Prostate gland (tissue), 2 donors: ENCODE data around the gene SLC8A3. TPM values are rescaled to one million over a fixed set of nuclear protein-coding genes. Genes with fewer than 3 reads are reported as not detected.

Experiments
- DNase-seq: peaks from one replicate; pipeline ENCODE4 v3.0.0-alpha.2; 2019; ENCODE audit warnings: low spot score
- H3K27ac ChIP-seq, 2 donors: fragments of 200-600 bp; sonication (generic); 2 replicates each; pipeline ENCODE4 v1.5.1; 2017 to 2019
- H3K27me3 ChIP-seq: fragments of 200-600 bp; sonication (generic); replicated peaks from 2 replicates; pipeline ENCODE4 v1.5.1; 2019; ENCODE audit not compliant: insufficient read depth
- H3K36me3 ChIP-seq, 2 donors: fragments of 200-600 bp; sonication (generic); 1 replicate in 1 of 2; 2 replicates in 1 of 2; pipeline versions ENCODE4 v1.5.1 to v1.8.1; 2017 to 2019
- H3K4me1 ChIP-seq: fragments of 200-600 bp; sonication (generic); replicated peaks from 2 replicates; pipeline ENCODE4 v1.5.1; 2019
- H3K4me3 ChIP-seq, 2 donors: fragments of 200-600 bp; sonication (generic); 2 replicates each; pipeline ENCODE4 v1.5.1; 2017 to 2019
- H3K9me3 ChIP-seq: fragments of 200-600 bp; sonication (generic); 2 replicates; pipeline ENCODE4 v1.5.1; 2017
- CTCF ChIP-seq, 4 experiments: fragments of 200-600 bp in 2 of 4; fragments of 450-650 bp in 2 of 4; sonication (generic) in 2 of 4; IDR thresholded peaks; 1 replicate in 3 of 4; 2 replicates in 1 of 4; pipeline ENCODE4 v1.5.1; 2016 to 2019; ENCODE audit warnings: antibody characterized with exemption in 4 of 4, mild to moderate bottlenecking in 2 of 4, moderate library complexity in 2 of 4
- POLR2A ChIP-seq: fragments of 450-650 bp; IDR thresholded peaks from one replicate; pipeline ENCODE4 v1.6.1; 2016; ENCODE audit warnings: antibody characterized with exemption, mild to moderate bottlenecking
- POLR2AphosphoS5 ChIP-seq: sonication (generic); formaldehyde crosslinking; IDR thresholded peaks from one replicate; pipeline ENCODE4 v1.6.1; 2017; ENCODE audit warnings: antibody characterized with exemption
- WGBS: methylation state at CpG from one replicate; pipeline ENCODE4 v1.1.5; 2018; 5-methylcytosine and 5-hydroxymethylcytosine counted together
- intact Hi-C: fragments of 100-400 bp; cut with DNase I; formaldehyde crosslinking; loops from one replicate; pipeline ENCODE4 v1.14.2; 2022
- total RNA-seq, 2 donors: library from RNA; depleted of rRNA; stranded (reverse); fragments of >200 nt; gene quantifications; one replicate each; pipeline ENCODE4 v1.1.0, GENCODE V29; 2016

SLC8A3 gene
- total RNA-seq, 2 donors from 2014 or later = 0.62 to 0.77 TPM

GRCh38 chr14:70073924-70074566 lies 114.7 kb downstream of the SLC8A3 start:
- H3K4me3 ChIP-seq = no peak overlapping the region
- no peaks in the 10 kb centered on the region for H3K9me3 ChIP-seq
- 46% methylated on average over 3 of the region's 3 CpGs for WGBS
- DNase-seq = peak; percentile 58
- H3K36me3 ChIP-seq = no peaks in the 10 kb centered on the region
- H3K4me1 ChIP-seq = no peaks in the 10 kb centered on the region
- TF ChIP-seq POLR2A (no peak), CTCF (IDR thresholded peaks at IDR 0.05) (peak; percentile 63 to 88 (median 72)), POLR2AphosphoS5 (no peak)
- intact Hi-C loops = no loop called here
- H3K27ac ChIP-seq = no peak overlapping the region
- no peaks in the 10 kb centered on the region for H3K27me3 ChIP-seq

GRCh38 chr14:70069186-70069585 lies 119.6 kb downstream of the SLC8A3 start:
- Histone ChIP-seq H3K27ac (no peak overlapping the region), H3K4me1 (no peaks in the 10 kb centered on the region), H3K4me3 (no peak overlapping the region), H3K27me3 (no peaks in the 10 kb centered on the region), H3K9me3 (no peaks in the 10 kb centered on the region), H3K36me3 (no peaks in the 10 kb centered on the region)
- DNase-seq = no peak
- intact Hi-C loops = no loop called here
- WGBS = 78% methylated on average over 5 of the region's 5 CpGs
- TF ChIP-seq POLR2A (no peak), POLR2AphosphoS5 (no peak), CTCF (IDR thresholded peaks at IDR 0.05) (no peak)

GRCh38 chr14:70067810-70068209 lies 120.9 kb downstream of the SLC8A3 start:
- H3K4me1 ChIP-seq = no peaks in the 10 kb centered on the region
- 59% methylated on average over 5 of the region's 5 CpGs for WGBS
- no peaks in the 10 kb centered on the region for H3K27me3 ChIP-seq

GRCh38 chr14:70064136-70064865 lies 124.5 kb downstream of the SLC8A3 start:
- WGBS = 60% methylated on average over 11 of the region's 11 CpGs
- Histone ChIP-seq H3K9me3 (no peaks in the 10 kb centered on the region), H3K27ac (no peak overlapping the region), H3K4me3 (no peak overlapping the region), H3K27me3 (no peaks in the 10 kb centered on the region), H3K36me3 (no peaks in the 10 kb centered on the region), H3K4me1 (no peaks in the 10 kb centered on the region)
- no peak for DNase-seq
- no peak for TF ChIP-seq CTCF (IDR thresholded peaks at IDR 0.05)
- TF ChIP-seq POLR2A = no peak
- TF ChIP-seq POLR2AphosphoS5 = no peak
- intact Hi-C loops = no loop called here

More at GRCh38 chr14:70067810-70068209, 120.9 kb downstream of the SLC8A3 start:
- H3K27ac ChIP-seq = no peak overlapping the region
- no peak overlapping the region for H3K4me3 ChIP-seq
- intact Hi-C loops = no loop called here
- DNase-seq = peak; percentile 33
- H3K36me3 ChIP-seq = no peaks in the 10 kb centered on the region
- TF ChIP-seq POLR2A (no peak), CTCF (IDR thresholded peaks at IDR 0.05) (no peak), POLR2AphosphoS5 (peak; percentile 40)
- no peaks in the 10 kb centered on the region for H3K9me3 ChIP-seq

- 56% methylated on average over 2 of the region's 2 CpGs for WGBS
- no peaks in the 10 kb centered on the region for H3K36me3 ChIP-seq
- H3K27ac ChIP-seq = no peak overlapping the region
- TF ChIP-seq POLR2A (no peak), POLR2AphosphoS5 (no peak), CTCF (IDR thresholded peaks at IDR 0.05) (no peak)
- no peaks in the 10 kb centered on the region for H3K9me3 ChIP-seq
- no peaks in the 10 kb centered on the region for H3K4me1 ChIP-seq
- no peak overlapping the region for H3K4me3 ChIP-seq
- intact Hi-C loops = no loop called here
- DNase-seq = no peak
- no peaks in the 10 kb centered on the region for H3K27me3 ChIP-seq
Measured at GRCh38 chr14:70061108-70061507, 127.6 kb downstream of the SLC8A3 start.
